ENCODE data around the gene ITGA3.
A peak's percentile ranks its signal among the peaks of the same experiment; 100 is the strongest.

Gene ITGA3

GRCh38 chr17:50125420-50125997 is 69.6 kb downstream of the ITGA3 start:
- DNase-seq (ENCODE audit: low read depth), result no peak
- H3K4me3 ChIP-seq (ENCODE audit: low read depth, low read length), result no peak overlapping the region
- TF ChIP-seq MAX (IDR thresholded peaks at IDR 0.05; ENCODE audit: low read depth, low read length) (no peak), CTCF (IDR thresholded peaks at IDR 0.05; ENCODE audit: low read depth, low read length) (no peak), MYC (IDR thresholded peaks at IDR 0.05; ENCODE audit: low read depth, low read length) (no peak), POLR2A (IDR thresholded peaks at IDR 0.05; ENCODE audit: extremely low read depth, insufficient read length) (no peak)

GRCh38 chr17:50127697-50128361 is 71.9 kb downstream of the ITGA3 start:
- DNase-seq (ENCODE audit: low read depth), result peak; percentile 74
- H3K4me3 ChIP-seq (ENCODE audit: low read depth, low read length), result no peak overlapping the region
- no peak for TF ChIP-seq POLR2A (IDR thresholded peaks at IDR 0.05; ENCODE audit: extremely low read depth, insufficient read length)
- peak; percentile 49; the same call in 1 of the 2 replicates for TF ChIP-seq MYC (IDR thresholded peaks at IDR 0.05; ENCODE audit: low read depth, low read length)
- TF ChIP-seq MAX (IDR thresholded peaks at IDR 0.05; ENCODE audit: low read depth, low read length), result no peak

GRCh38 chr17:50128441-50129352 is 72.8 kb downstream of the ITGA3 start:
- no peak for DNase-seq (ENCODE audit: low read depth)
- H3K4me3 ChIP-seq (ENCODE audit: low read depth, low read length), result no peak overlapping the region

GRCh38 chr17:50129353-50129727 is 73.4 kb downstream of the ITGA3 start:
- no peak for TF ChIP-seq POLR2A (IDR thresholded peaks at IDR 0.05; ENCODE audit: extremely low read depth, insufficient read length)
- TF ChIP-seq CTCF (IDR thresholded peaks at IDR 0.05; ENCODE audit: low read depth, low read length), result no peak
- no peak for TF ChIP-seq MYC (IDR thresholded peaks at IDR 0.05; ENCODE audit: low read depth, low read length)
- TF ChIP-seq MAX (IDR thresholded peaks at IDR 0.05; ENCODE audit: low read depth, low read length), result no peak
- H3K4me3 ChIP-seq (ENCODE audit: low read depth, low read length), result no peak overlapping the region
- DNase-seq (ENCODE audit: low read depth), result no peak

More at GRCh38 chr17:50128441-50129352, 72.8 kb downstream of the ITGA3 start:
- TF ChIP-seq MYC (IDR thresholded peaks at IDR 0.05; ENCODE audit: low read depth, low read length) (no peak), POLR2A (IDR thresholded peaks at IDR 0.05; ENCODE audit: extremely low read depth, insufficient read length) (no peak), CTCF (IDR thresholded peaks at IDR 0.05; ENCODE audit: low read depth, low read length) (no peak), MAX (IDR thresholded peaks at IDR 0.05; ENCODE audit: low read depth, low read length) (no peak)

- DNase-seq (ENCODE audit: low read depth), result no peak
- TF ChIP-seq CTCF (IDR thresholded peaks at IDR 0.05; ENCODE audit: low read depth, low read length), result no peak
- no peak for TF ChIP-seq MYC (IDR thresholded peaks at IDR 0.05; ENCODE audit: low read depth, low read length)
- no peak for TF ChIP-seq POLR2A (IDR thresholded peaks at IDR 0.05; ENCODE audit: extremely low read depth, insufficient read length)
- TF ChIP-seq MAX (IDR thresholded peaks at IDR 0.05; ENCODE audit: low read depth, low read length), result no peak
- no peak within 1 kb of the TSS for H3K4me3 ChIP-seq (ENCODE audit: low read depth, low read length)
These were observed 74.0 kb downstream of the ITGA3 start, which contains the start of gene SAMD14 for GRCh38 chr17:50129728-50130558. SAMD14 (minus strand) TSS chr17:50130160; CDS start chr17:50124959, 5,201 bp downstream.

Data from NB4 (cell line).